KMS-11 (cell line): ENCODE results near the gene LCE2C.
"Not testable (repeated sequence)": the region's sequence is repeated elsewhere in the genome, so short reads cannot be mapped to it uniquely, and the experiment has no call there.

Source experiments
- H2AFZ ChIP-seq: fragments of 200-600 bp; sonication (generic); 2 replicates; pipeline ENCODE4 v1.6.1; 2016; ENCODE audit warnings: antibody characterized with exemption, mixed run types, low read depth
- H3K27ac ChIP-seq: fragments of 200-600 bp; sonication (generic); 2 replicates; pipeline ENCODE4 v1.6.1; 2016; ENCODE audit warnings: mild to moderate bottlenecking, mixed run types
- H3K27me3 ChIP-seq: fragments of 200-600 bp; sonication (generic); 2 replicates; pipeline ENCODE4 v1.6.1; 2017; ENCODE audit warnings: mild to moderate bottlenecking, low read depth, mixed run types, moderate library complexity; ENCODE audit not compliant: insufficient read depth
- H3K36me3 ChIP-seq: fragments of 200-600 bp; sonication (generic); 2 replicates; pipeline ENCODE4 v1.6.1; 2017; ENCODE audit warnings: mild to moderate bottlenecking, mixed run types; ENCODE audit not compliant: insufficient read depth
- H3K4me1 ChIP-seq: fragments of 200-600 bp; sonication (generic); 2 replicates; pipeline ENCODE4 v1.6.1; 2016; ENCODE audit warnings: mild to moderate bottlenecking, low read depth, mixed run types; ENCODE audit not compliant: poor library complexity, severe bottlenecking
- H3K4me2 ChIP-seq: fragments of 200-600 bp; sonication (generic); 2 replicates; pipeline ENCODE4 v1.7.0; 2016; ENCODE audit warnings: mild to moderate bottlenecking, mixed run types
- H3K4me3 ChIP-seq: fragments of 200-600 bp; sonication (generic); IDR thresholded peaks from 2 replicates; pipeline ENCODE4 v1.6.1; 2017; ENCODE audit warnings: low read depth, low read length, mixed read lengths; ENCODE audit not compliant: insufficient read depth
- H3K79me2 ChIP-seq: fragments of 200-600 bp; sonication (generic); 2 replicates; pipeline ENCODE4 v1.6.1; 2016; ENCODE audit warnings: low read depth, mixed run types; ENCODE audit not compliant: insufficient read depth
- H3K9ac ChIP-seq: fragments of 200-600 bp; sonication (generic); 2 replicates; pipeline ENCODE4 v1.6.1; 2016; ENCODE audit warnings: mild to moderate bottlenecking, mixed run types
- H4K20me1 ChIP-seq: fragments of 200-600 bp; sonication (generic); 2 replicates; pipeline ENCODE4 v1.6.1; 2016; ENCODE audit warnings: mild to moderate bottlenecking, mixed run types; ENCODE audit not compliant: insufficient read depth
- CTCF ChIP-seq: fragments of 200-600 bp; sonication (generic); conservative IDR thresholded peaks from 2 replicates; pipeline ENCODE4 v1.6.1; 2017; ENCODE audit warnings: low read depth, mild to moderate bottlenecking, antibody characterized with exemption, low read length, moderate library complexity, mixed read lengths

Gene LCE2C

DNA sequence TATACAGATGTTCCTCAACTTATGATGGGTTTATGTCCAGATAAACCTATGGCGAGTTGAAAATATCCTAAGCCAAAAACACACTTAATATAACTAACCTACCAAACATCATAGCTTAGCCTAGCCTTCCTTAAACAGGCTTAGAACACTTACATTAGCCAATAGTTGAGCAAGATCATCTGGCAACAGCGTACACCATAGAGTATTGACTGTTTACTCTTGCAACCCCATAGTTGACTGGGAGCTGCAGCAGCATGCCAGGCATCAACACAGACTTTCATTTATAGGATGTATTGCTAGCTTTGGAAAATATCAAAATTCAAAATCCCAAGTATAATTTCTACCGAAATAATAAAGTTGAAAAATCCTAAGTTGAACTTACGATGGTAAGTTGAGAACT, 17.4 kb upstream of the LCE2C start:
- H4K20me1 ChIP-seq, result no peaks in the 10 kb centered on the region
- H3K9ac ChIP-seq, result no peak overlapping the region
- no peaks in the 10 kb centered on the region for H3K79me2 ChIP-seq
- H3K4me2 ChIP-seq, result no peak overlapping the region
- no peaks in the 10 kb centered on the region for H3K36me3 ChIP-seq
- no peaks in the 10 kb centered on the region for H3K27me3 ChIP-seq
- H3K4me1 ChIP-seq, result no peaks in the 10 kb centered on the region
- H3K4me3 ChIP-seq, result no peak overlapping the region
- TF ChIP-seq CTCF, result no peak
- no peak overlapping the region for H3K27ac ChIP-seq
- no peak overlapping the region for H2AFZ ChIP-seq

DNA sequence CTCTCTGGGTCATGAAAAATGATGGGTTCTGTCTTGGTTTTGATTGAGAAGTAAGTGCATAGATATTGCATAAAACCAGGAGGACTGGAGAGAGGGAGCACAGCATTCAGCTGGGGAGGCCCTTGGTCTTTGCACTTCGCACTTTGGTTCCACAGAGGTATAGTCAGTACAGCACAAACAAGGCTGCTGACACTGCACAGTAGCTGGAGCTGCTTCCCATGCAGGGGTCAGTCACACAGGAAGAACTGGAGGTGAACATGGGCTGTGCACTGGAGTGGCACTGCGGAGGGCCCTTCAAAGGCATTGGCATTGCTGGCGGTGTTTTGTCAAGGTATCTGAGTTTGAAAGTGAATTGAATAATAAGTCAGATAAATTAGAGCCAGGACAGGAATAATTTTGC, 16.4 kb upstream of the LCE2C start:
- H3K36me3 ChIP-seq, result no peaks in the 10 kb centered on the region
- TF ChIP-seq CTCF, result no peak

GRCh38 chr1:152663098-152663497, 12.0 kb upstream of the LCE2C start, which contains the start of gene LCE2D:
Gene LCE2D (plus strand): TSS chr1:152663380. CDS start chr1:152664106, 726 bp downstream.
- Histone ChIP-seq H3K36me3 (no peaks in the 10 kb centered on the region), H3K4me3 (no peak within 1 kb of the TSS), H3K4me1 (no peaks in the 10 kb centered on the region), H3K4me2 (no peak within 1 kb of the TSS), H2AFZ (no peak within 1 kb of the TSS), H3K79me2 (no peaks in the 10 kb centered on the region), H4K20me1 (no peaks in the 10 kb centered on the region), H3K27me3 (no peaks in the 10 kb centered on the region), H3K9ac (no peak within 1 kb of the TSS), H3K27ac (no peak within 1 kb of the TSS)
- no peak for TF ChIP-seq CTCF

More for the DNA sequence above, 16.4 kb upstream of the LCE2C start:
- Histone ChIP-seq H3K27ac (no peak overlapping the region), H3K4me3 (no peak overlapping the region), H3K4me1 (no peaks in the 10 kb centered on the region), H3K9ac (no peak overlapping the region), H3K27me3 (no peaks in the 10 kb centered on the region), H4K20me1 (no peaks in the 10 kb centered on the region), H3K79me2 (no peaks in the 10 kb centered on the region), H3K4me2 (no peak overlapping the region), H2AFZ (no peak overlapping the region)

GRCh38 chr1:152666171-152666570, 8.9 kb upstream of the LCE2C start:
- H3K4me2 ChIP-seq, H3K36me3 ChIP-seq, H2AFZ ChIP-seq, H3K79me2 ChIP-seq, H3K4me3 ChIP-seq, H4K20me1 ChIP-seq, H3K4me1 ChIP-seq, H3K27me3 ChIP-seq, H3K9ac ChIP-seq, H3K27ac ChIP-seq: not testable (repeated sequence)

DNA sequence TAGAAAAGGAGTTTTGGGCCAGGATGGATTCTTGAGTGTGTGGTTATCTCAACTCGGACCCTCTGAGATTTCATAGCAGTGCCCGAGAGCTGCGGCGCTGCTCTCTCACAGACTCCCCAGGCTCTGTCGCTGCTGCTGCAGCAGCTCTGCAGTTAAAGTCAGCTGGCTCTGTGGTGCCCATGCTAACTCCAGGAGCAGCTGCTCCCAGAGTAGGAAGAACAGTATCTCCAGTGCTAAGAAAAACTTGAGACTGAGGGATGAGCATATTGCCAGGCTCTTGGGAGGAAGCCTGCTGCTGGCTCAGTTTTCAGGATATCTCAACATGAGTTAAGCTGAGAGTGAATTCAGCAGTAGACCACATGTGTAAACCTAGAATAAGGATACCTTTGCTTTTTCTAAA, 7.4 kb upstream of the LCE2C start:
- H3K4me2 ChIP-seq, result no peak overlapping the region
- H3K27ac ChIP-seq, result no peak overlapping the region
- TF ChIP-seq CTCF, result no peak
- H3K9ac ChIP-seq, result no peak overlapping the region
- no peaks in the 10 kb centered on the region for H3K27me3 ChIP-seq
- no peak overlapping the region for H2AFZ ChIP-seq
- H4K20me1 ChIP-seq, result no peaks in the 10 kb centered on the region
- no peaks in the 10 kb centered on the region for H3K4me1 ChIP-seq
- H3K36me3 ChIP-seq, result no peaks in the 10 kb centered on the region
- no peaks in the 10 kb centered on the region for H3K79me2 ChIP-seq
- H3K4me3 ChIP-seq, result no peak overlapping the region
